ENCODE data around the gene WWOX.

The WWOX gene

DNA sequence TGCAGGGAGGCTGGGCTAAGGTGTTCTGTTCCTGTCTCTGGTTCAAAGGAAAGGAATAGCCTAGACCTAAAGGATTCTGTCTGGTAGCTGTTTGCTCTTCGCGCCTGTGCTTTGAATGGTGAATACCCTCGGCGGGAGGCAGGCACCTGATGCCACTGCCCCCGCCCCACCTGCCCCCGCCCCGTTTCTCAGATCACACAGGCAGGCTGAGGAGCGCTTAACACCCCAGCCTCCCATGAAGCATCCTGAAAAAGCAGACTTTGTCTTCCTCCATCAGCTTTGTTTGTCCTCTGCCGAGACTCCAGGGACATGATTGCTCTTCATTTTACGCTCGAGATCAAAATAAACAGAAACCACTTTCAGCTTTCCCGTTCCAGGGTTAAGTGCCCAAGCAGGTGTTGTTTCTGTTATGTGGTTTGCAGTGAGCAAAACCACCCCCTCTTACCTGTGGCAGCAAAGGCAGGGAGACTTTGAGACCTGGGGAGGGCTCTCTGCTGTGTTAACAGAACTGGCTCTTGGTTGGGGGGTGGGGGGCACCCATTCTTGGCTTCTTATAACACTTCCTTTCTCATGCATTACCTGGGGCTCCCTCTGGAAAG lies 452.1 kb downstream of the WWOX start:
- DNase-seq, result no peak

DNA sequence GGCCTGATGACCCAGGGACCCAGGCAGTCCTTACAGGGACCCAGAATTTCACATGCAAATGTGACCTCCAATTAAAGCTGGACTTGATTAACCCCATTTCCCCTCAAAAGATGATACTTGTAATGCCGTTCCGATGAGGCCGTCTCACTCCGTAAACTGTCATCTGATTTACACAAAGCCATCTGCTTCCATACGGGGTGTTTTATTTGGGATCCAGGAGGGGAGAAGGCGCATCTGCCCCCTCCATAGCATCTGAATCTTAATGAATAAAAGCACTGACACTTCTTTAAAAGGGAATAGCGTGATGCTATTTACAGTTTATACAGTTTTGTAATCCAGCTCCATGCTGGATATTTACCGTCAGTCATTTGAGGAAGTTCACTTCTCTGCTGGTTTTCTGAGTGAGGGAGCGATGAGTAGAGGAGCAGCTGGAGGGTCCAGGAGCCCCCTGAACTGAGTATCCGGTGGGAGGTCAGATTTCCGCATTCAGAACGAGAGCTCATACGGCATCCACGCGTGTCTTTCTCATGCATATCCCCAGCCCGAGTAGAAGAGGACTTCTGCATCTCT lies 452.7 kb downstream of the WWOX start:
- no peak for DNase-seq

DNA sequence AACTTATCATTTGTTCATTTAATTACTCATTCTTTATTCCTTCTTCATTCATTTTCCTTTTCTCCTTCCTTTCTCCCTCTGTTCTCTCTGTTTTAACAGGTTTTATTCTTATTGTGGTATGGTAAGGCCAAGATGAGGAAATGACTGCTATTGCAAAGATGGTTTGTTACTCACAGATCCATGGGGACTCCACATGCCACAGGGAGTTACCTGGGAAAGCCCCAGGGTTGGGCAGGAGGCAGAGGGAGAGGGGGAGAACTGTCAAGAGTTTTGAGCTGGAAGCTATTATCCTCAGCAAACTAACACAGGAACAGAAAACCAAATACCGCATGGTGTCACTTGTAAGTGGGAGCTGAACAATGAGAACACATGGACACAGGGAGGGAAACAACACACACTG lies 453.3 kb downstream of the WWOX start:
- no peak for DNase-seq

DNA sequence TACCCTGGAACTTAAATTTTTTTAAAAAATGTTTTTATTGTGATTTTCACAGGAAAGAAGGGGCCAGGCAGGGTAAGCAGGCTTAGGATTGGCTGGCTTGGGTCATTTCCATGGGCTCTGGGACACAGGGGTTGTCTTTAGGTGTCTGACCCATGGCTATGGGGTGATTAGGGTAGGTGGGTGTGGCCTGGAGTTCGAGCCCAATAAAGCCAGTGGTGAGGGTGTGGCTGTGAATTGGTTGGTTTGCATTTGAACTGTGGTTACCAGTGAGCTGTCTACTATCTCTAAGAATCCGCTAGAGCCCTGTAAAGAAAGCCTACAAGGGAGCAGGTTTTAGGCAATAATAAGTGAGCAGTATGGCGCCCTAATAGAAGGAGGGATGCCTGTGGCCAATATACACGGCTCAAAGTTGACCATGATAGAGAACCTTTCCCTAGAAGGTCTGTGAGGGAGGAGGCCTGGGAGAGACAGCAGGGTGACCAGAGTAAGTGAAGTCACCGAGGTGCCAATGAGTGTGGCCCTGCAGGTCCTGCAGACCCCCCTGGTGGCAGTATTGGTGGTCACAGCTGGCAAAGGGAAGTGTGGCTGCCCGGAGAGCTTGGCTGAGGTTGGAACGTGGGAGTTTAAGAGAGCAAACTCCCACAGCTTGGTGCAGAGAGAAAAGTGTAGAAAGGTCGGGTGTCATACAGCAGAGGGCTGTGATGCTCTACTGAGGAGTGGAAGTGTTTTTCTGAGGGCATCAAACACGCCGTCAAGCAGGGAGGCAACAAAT lies 454.0 kb downstream of the WWOX start:
- DNase-seq, result no peak

DNA sequence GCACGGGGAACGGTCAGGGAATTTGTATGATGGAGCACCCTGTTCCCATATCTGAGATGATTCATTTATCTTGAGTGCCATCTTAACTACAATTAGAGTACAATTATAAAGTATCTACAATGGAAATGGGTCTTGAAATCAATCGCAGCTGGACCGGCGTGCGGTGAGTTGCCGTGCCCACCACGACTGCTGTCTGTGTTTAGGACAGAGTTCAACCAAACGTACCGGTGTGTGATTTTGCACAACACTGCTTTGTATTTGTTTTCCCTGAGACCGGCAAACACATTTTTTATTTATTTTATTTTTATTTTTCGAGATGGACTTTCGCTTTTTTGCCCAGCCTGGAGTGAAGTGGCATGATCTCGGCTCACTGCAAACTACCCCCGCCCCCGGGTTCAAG lies 457.0 kb downstream of the WWOX start:
- DNase-seq, result no peak

DNA sequence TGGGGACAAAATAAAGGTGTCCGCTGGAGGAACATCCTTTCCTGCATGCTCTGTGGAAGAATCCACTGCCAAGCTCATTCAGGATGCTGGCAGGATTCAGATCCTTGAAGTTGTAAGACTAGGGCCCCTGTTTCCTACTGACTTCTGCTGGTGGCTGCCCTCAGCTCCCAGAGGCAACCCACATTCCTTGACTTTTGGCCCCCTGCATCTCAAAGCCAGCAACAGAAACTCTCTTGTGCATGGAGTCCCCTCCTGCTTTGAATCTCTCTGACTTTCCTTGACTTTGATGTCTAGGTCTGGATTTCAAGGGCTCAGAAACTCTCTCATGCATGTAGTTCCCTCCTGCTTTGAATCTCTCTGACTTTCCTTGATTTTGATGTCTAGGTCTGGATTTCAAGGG lies 461.5 kb downstream of the WWOX start:
- no peak for DNase-seq

DNA sequence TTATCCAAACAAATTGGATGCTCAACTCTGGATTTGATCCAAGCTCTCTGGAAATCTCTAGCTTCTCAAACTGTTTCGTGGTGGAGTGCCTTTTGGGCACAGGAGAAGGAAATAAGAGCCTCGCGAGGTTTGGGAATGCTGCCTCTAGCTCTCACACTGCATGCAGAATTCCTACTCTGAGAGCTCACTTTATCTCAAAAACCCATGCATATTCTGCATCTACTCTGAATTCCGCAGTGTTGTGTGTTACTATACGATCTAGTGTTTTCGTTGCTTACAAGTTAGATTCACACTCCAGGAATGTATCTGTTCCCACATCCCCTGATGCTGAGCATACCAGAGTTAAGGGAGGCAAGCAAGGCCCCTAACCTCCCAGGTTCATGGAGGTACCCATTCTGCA lies 462.7 kb downstream of the WWOX start:
- no peak for DNase-seq

DNA sequence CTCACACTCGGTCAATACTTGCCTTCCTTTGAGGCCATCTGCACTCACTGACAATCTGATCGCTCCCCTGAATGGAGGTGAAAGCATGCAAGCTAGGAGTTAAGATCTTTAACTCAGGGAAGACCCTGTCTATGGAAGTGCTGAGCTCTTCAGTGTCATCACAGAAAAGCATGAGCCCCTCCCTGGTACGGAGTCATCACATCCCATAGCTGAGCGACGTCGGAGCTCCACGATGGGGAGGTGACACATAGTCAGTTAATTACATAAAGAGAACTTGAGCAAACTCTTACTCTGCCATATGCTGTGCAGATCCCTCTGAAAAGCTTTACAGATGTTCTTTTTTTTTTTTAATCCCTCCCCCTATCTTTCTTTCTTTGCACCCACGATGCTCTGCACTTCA lies 463.2 kb downstream of the WWOX start:
- no peak for DNase-seq

DNA sequence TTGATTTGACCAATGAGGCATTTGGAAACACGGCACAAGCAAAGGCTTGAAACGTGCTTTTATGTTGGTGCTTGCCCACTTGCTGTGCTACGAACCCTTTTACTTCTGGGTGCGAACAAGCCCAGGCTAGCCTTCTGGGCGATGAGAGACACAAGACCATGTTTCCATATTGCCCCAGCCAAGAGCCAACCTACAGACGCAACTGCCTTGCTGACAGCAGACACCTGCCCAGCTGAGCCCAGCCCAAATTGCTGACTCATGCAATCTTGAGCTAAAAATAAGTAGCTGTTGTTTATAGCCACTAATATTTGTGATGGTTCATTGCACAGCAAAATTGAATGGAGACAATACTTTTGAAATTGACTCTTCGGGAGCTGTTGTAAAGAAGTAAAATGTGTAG lies 464.5 kb downstream of the WWOX start:
- DNase-seq, result no peak

DNA sequence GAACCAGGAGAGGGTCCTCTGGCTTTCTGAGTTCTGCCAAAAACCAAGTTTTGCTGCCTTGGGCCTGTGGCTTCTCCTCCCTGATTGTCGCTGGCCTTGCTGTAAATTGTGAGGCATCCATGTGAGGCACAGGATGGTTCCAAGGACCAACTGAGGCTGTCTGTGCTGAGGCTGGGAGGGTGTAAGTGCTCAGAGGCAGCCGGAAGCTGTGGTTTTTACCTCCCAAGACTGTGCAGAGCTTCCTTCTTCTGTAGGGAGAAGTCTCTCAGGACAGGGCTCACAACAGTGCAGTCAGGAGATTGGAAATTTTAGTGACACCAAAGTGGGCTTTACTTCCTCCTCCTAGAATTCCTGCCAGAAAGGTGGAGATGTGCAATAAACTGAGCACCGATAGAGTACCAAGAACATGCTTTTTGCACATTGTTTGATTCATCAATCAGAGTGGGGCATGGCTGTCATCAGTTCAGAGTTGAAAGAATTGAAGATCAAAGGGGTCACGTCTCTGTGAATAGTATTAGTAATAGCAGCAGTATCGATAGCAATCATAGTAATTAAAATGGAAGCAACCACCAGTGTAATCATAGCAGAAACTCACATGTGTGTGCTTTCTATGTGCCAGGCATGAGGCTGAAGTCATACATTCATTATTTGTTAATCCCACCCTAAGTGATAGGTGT lies 467.1 kb downstream of the WWOX start:
- DNase-seq, result no peak

DNA sequence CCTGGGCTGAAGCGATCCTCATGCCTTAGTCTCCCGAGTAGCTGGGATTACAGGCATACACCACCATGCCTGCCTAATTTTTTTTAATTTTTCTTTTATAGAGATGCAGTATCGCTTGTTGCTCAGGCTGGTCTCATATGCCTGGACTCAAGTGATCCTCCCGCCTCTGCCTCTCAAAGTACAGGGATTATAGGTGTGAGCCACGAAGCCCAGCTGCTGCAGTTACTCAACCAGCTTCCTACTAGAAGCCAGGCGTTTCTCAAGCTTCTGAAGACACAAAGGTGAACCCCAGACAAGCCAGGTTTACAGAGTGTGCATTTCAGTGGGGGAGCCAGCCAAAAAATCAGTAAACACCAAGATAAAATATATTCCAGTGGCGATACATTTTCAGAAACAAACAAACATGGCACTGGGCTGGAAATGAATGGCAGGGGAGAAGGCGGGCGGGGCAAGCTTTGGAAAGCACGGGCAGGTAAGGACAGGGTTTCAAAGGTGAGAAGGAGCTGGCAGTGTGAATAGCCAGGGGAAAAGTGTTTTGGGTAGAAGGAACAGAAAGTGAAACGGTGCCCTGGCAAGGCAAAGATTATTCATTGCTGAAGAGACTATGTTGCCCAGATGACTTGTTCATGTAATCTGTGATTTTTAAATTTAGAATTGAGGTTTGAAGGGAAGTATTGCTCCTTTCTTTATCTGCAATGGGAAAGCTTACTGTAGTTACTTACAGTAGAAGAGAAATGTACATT lies 471.1 kb downstream of the WWOX start:
- DNase-seq, result no peak

DNA sequence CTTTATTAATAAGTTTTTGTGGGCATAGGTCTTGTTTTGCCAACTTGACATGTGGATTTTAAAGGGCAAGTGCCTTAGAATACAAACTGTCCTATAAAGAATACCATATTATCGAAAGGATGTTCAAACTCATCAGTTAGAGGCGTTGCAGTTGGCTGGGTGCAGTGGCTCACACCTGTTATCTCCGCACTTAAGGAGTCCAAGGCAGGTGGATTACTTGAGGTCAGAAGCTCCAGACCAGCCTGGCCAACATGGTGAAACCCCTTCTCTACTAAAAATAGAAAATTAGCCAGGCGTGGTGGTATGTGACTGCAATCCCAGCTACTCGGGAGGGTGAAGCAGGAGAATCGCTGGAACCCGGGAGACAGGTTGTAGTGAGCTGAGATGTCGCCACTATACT lies 472.0 kb downstream of the WWOX start:
- DNase-seq, result no peak

DNA sequence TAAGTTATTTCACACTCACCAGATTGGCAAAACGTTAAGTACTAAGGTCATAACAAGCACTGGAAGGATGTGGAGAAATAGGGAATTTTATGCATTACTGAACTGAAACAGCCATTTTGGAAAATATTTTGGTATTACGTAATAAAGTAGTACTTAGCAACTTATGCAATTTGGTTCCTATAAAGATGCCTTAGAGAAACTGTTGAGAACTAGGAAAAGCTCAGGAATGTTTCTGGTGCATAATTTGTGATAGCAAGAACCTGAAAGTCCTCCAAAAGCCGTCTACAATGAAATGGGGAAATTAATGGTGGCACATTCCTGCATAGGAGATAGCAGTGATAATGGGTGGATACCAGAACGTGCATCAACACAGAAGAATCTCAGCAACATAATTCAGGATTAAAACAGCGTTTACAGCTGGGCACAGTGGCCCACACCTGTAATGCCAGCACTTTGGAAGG lies 472.5 kb downstream of the WWOX start:
- DNase-seq, result no peak

DNA sequence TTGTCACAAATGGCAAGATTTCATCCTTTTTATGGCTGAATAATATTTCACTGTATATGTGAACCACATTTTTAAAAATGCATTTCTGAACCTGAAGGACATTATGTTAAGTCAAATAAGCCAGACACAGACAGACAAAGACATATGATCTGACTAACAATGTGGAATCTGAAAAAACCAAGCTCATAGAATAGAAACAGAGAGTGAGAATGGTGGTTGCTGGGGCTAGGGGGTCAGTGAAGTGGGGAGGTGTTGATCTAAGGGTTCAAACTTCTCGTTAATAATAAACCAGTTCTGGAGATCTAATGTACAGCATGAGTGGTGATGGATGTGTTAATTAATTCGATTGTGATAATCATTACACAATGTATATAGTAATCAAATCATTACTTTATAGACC lies 475.1 kb downstream of the WWOX start:
- no peak for DNase-seq

DNA sequence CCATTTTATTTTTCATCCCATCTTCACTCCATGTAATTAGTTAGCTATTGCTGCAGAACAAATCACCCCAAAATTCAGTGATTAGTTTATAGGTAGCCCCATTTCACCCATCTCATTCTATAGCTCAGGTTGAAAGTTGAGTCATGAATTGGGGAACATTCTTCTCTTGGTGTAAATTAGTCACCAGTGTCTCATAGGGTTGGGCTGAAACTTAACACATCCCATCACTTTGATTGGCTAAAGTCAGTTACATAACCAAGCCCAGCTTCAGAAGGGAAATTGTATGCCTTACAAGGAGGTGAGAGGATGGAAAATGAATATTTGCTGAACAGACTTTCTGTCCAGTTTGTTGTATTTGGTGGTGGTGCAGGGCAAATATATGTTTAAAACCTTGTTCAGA lies 477.5 kb downstream of the WWOX start:
- no peak for DNase-seq

DNA sequence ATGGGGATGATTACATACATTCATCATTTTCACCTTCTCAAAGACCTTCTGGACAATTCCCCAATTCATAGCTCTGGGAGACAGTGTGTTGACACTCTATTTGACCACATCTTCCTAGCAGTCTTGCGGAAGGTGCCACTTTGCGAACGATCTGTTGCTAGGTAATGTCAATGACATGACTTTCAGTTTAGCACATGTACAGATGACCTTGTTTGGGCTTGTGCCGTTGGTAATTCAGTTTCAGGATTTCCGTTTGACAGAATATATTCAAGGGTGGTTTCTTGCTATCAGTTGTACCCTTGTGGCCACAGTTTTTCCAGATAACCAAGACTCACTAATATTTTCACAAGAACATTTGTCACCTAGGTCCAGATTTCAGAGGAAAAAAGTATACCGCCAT lies 478.2 kb downstream of the WWOX start:
- no peak for DNase-seq

DNA sequence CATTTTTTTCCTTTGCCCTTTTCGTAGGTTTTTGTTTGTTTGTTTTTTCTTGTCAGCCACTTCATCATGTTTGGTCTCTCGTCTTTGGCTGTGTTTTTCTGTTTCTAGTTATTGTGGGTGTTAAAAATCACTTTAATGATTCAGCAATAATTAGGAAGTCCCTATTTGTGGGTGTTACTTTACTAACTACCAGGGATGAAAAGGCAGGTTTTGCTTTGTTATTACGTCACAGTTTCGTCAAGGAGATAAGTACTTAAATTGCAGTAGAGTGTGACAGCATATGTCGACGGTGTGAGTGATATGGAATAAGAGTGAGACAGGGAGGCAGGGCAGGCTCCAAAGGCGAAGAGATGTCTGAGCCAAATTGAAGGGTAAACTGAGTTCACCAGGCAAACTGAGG lies 479.6 kb downstream of the WWOX start:
- no peak for DNase-seq

DNA sequence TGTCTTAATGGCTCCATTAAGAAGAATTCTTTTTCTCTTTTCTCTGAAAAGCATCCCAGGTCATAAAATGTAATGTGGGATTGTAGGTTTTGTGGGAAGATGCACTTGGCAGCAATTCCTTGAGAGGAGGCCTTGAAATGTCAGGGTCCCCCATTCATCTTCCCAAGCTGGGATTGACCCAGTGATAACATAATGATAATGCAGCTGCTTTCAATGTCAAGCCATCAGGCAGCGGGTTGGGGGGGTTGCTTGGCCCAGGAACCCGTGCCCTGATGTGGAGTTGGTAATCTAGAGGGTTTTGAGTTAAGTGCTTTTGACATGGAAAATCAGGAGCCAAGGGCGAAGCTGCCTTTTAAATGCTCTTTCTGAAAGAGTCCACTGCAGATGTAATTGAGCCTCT lies 484.0 kb downstream of the WWOX start:
- DNase-seq, result no peak

DNA sequence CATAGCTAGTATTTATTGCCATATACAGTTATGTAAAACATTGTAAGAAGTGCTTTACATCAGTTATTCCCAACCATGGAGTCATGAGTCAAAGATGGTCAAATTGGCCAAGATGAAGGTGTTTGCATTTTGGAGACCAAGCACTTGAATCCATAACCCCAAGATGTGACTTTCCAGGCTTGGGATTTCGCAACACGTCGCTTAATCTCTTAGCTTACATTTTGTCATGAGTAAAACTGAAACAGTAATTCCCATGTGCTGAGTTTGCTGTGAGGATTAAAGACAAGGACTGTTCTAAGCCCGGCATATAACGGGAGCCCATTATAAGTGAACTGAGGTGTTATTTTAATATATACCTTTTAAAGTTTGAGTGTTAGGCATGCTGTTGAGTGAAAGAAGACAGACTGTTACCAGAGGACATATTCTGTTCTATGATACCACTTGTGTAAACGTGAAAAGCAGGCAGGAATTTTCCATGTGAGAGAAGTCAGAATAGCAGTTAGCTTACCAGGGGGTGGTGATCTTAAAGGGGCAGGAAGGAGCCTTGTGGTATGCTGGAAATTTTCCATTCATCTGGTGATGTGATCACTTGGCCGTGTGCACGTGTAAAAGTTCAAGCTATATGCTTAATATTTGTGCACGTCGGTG lies 484.9 kb downstream of the WWOX start:
- DNase-seq, result no peak

DNA sequence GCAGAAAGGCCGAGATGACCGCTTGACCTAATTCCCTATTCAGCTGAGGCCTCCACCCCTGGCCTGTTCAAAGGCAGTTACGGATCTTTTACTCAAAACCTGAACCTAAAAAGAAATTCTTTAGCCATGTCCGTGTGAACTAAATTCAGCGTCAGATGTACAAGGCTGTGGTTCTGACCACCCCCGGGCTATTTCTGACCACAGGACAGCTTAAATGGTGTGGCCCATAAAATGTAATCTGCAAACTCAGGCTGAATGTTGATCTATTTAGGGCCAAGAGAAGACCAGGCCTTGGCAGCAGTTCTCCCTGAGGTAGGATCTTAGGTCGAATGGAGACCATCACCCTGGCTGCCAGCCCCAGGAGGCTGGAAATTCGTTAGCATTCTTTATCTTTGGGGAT lies 485.5 kb downstream of the WWOX start:
- DNase-seq, result no peak

DNA sequence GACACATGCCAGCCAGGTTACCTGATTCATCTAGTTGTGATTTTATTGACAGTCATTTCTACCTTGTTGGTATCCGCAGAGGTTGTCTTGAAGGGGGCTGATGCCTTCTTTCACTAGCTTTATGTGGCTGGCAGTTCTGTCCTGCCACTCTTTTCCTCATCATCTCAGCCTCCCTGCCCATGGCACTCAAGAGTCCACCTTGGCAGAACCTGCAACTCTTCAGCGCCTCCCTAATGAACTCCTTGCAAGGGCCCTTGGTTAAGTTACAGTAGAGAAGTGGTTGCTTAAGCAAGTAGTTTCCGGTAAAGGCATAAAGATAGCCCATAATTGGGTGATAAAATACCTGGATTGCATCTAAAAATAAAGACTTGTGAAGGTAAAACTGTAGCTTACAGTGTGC lies 489.9 kb downstream of the WWOX start:
- DNase-seq, result no peak

DNA sequence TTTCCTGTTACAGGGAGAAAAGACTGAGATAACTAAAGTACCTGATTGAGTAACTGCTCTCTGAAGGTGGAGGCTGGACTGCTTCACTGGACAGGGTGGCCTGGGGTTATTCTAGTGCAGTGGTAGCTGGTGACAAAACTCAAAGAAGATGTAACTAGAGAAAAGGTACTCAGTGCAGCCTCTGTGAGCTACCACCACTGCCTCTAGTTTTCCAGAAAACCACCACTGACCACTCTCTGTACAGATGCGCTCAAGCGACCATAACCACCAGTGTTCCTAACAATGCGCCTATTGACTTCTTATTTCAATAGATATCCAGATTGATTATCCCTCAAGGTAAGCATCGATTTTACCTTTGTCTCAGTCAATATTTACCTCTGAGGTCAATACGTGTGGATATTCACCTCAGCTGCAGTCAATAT lies 492.2 kb downstream of the WWOX start:
- DNase-seq, result no peak

DNA sequence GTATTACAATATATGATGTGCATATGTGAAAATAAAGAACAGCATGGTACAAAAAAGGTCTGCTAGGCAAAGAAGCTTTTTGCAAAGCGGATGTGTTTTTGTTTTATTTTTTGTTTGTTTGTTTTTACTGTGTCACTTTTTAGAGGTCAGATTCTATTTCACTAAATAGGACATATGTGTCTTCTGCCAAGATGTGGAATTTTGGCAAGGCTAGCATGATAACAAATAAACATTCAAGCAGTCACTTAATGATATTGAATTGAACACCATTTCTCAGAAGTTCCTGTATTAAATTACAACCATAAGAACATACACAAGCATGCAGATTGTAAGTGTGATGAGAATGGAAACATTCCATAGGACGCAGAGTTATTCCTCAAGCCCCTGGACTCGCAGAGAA lies 492.7 kb downstream of the WWOX start:
- DNase-seq, result no peak

All from stimulated activated naive CD4-positive, alpha-beta T cell (primary cell).